Peyer's patch (tissue), 4 donors: ENCODE measurements around the gene LST1.

Experiments used
- CTCF ChIP-seq, 6 experiments: fragments of 450-650 bp in 4 of 6; fragments of 200-600 bp in 2 of 6; sonication (generic) in 1 of 6; IDR thresholded peaks; one replicate each; pipeline ENCODE4 v1.5.1; 2017 to 2019; ENCODE audit warnings: antibody characterized with exemption in 6 of 6, mild to moderate bottlenecking in 3 of 6, moderate library complexity in 1 of 6
- POLR2A ChIP-seq, 2 donors: fragments of 450-650 bp; IDR thresholded peaks; one replicate each; pipeline ENCODE4 v1.5.1; 2017; ENCODE audit warnings: antibody characterized with exemption in 2 of 2, mild to moderate bottlenecking in 2 of 2, moderate library complexity in 2 of 2

- TF ChIP-seq CTCF (IDR thresholded peaks at IDR 0.05): no peak
- TF ChIP-seq POLR2A (IDR thresholded peaks at IDR 0.05): no peak
These were observed 8.5 kb upstream of the LST1 start for GRCh38 chr6:31577579-31577966.
